HUES64 (cell line): ENCODE measurements around the gene GFOD1.
"Not testable (repeated sequence)": the region's sequence is repeated elsewhere in the genome, so short reads cannot be mapped to it uniquely, and the experiment has no call there.

Experiments
- H3K27ac ChIP-seq: 2 replicates; pipeline ENCODE4 v1.7.0; 2013; ENCODE audit warnings: low read depth, low read length, inconsistent platforms
- H3K27me3 ChIP-seq: 2 replicates; pipeline ENCODE4 v1.6.1; 2013; ENCODE audit warnings: mild to moderate bottlenecking, low read length; ENCODE audit not compliant: insufficient read depth
- H3K36me3 ChIP-seq: 2 replicates; pipeline ENCODE4 v1.6.1; 2013; ENCODE audit warnings: mild to moderate bottlenecking, low read length; ENCODE audit not compliant: insufficient read depth
- H3K4me1 ChIP-seq: 2 replicates; pipeline ENCODE4 v1.6.1; 2013; ENCODE audit warnings: mild to moderate bottlenecking, low read length, moderate library complexity; ENCODE audit not compliant: insufficient read depth
- H3K4me3 ChIP-seq: 2 replicates; pipeline ENCODE4 v1.5.1; 2013; ENCODE audit warnings: mild to moderate bottlenecking, low read length, moderate library complexity
- H3K9ac ChIP-seq: 2 replicates; pipeline ENCODE4 v1.6.1; 2013; ENCODE audit warnings: mild to moderate bottlenecking, low read depth, low read length
- H3K9me3 ChIP-seq: 2 replicates; pipeline ENCODE4 v1.6.1; 2013; ENCODE audit warnings: low read depth, low read length; ENCODE audit not compliant: insufficient read depth
- WGBS: fragments of 150-250, 120-280 bp; methylation state at CpG from one replicate; pipeline ENCODE4 v1.1.7; 2013; ENCODE audit warnings: missing lambda C conversion rate; 5-methylcytosine and 5-hydroxymethylcytosine counted together

GFOD1 gene

DNA sequence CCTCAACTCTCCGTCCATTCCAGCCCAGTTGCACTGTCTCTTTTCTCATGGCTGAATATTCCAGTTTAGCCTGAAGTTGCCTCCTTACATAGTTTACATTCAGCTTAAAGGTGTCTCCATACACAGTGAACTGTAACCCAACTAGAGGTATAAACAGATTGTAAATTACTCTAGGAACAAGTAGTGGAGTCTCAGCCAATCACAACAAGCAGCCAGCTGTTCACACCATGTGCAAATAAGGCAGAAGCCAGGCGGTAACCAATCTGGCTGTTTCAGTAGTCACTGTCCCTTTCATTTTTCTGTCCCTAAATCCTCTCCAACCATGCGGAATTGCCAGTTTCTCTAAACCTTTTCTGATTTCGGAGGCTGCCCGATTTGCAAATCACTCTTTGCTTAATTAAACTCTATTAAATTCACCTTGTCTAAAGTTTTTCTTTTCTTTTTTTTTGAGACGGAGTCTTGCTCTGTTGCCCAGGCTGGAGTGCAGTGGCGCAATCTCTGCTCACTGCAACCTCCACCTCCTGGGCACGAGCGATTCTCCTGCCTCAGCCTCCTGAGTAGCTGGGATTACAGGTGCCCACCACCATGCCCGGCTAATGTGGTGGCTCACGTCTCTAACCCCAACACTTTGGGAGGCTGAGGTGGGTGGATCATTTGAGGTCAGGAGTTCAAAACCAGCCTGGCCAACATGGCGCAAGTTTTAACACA, 37.6 kb upstream of the GFOD1 start:
- H3K4me3 ChIP-seq: no peak overlapping the region
- no peaks in the 10 kb centered on the region for H3K9me3 ChIP-seq
- 95% methylated on average over 12 of the region's 12 CpGs for WGBS
- H3K9ac ChIP-seq: no peak overlapping the region
- H3K27ac ChIP-seq: no peak overlapping the region
- H3K27me3 ChIP-seq: no peaks in the 10 kb centered on the region
- no peaks in the 10 kb centered on the region for H3K36me3 ChIP-seq
- peaks cover 11% of the 10 kb centered on the region for H3K4me1 ChIP-seq

DNA sequence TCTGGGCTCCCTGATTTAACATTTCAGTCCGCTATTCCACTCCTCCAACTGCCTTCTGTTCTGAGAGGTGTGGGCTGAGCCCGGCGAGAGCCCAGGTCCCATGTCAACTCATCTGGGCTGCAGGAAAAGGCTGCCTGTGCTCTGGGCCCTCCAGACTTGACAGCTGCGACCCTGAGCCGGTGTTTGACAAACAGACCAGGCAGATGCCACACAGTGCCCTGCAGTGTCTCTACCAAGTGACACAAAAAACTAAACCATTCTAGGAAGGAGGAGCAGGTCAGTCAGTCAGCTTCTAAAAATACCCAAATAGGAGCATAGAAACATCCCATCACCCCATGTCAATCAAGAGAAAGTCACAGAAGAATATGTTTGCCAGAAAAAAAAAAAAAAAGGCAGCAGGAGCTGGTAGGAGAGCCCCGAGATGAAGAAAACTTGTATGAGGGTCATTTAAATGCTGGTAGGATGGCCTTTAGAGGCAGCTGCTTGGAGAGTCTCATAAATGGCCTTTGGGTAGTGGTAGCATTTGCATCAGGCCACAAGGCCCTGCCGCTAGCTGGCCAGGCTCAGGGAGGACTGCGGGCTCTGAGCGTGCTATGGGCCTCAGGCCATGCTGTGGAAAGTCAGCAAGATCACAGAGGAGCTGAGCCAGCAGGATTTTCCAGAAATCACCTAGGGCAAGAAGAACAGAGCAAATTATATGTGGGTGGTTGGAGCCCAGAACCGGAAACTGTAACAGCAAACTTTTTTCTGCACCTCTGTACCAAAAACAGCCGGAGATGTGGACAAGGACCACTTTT, 36.6 kb upstream of the GFOD1 start:
- Histone ChIP-seq H3K9ac (no peak overlapping the region), H3K4me1 (peaks cover 7% of the 10 kb centered on the region), H3K9me3 (no peaks in the 10 kb centered on the region), H3K4me3 (no peak overlapping the region), H3K27me3 (no peaks in the 10 kb centered on the region), H3K36me3 (no peaks in the 10 kb centered on the region), H3K27ac (no peak overlapping the region)
- 91% methylated on average over 11 of the region's 11 CpGs for WGBS

DNA sequence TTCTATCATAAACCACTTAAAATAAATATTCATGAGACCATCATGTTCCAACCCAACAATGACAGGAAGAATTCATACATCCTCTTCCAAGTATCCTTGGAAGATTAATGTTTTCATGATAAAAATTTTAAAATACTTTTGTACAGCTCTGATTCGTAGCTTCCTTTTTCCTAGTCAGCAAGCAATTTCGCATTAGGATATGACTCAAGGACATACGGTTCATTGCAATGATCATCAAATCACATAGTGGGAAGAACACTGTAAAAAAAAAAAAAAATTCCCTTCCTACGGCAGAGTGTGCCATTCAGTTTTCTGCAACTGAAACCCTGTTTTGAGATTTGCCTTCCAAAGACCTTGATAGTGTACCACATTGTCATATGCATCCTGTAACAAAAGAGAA, 35.3 kb upstream of the GFOD1 start:
- Histone ChIP-seq H3K36me3 (no peaks in the 10 kb centered on the region), H3K27me3 (no peaks in the 10 kb centered on the region), H3K27ac (no peak overlapping the region), H3K4me1 (no peaks in the 10 kb centered on the region), H3K9ac (no peak overlapping the region), H3K4me3 (no peak overlapping the region), H3K9me3 (no peaks in the 10 kb centered on the region)
- 83% methylated on average over 4 of the region's 4 CpGs for WGBS

GRCh38 chr6:13519839-13520238, 32.4 kb upstream of the GFOD1 start:
- no peaks in the 10 kb centered on the region for H3K36me3 ChIP-seq
- H3K9ac ChIP-seq: no peak overlapping the region
- H3K27ac ChIP-seq: no peak overlapping the region
- no peaks in the 10 kb centered on the region for H3K4me1 ChIP-seq
- 94% methylated on average over 4 of the region's 4 CpGs for WGBS
- H3K4me3 ChIP-seq: no peak overlapping the region
- H3K27me3 ChIP-seq: no peaks in the 10 kb centered on the region
- no peaks in the 10 kb centered on the region for H3K9me3 ChIP-seq

DNA sequence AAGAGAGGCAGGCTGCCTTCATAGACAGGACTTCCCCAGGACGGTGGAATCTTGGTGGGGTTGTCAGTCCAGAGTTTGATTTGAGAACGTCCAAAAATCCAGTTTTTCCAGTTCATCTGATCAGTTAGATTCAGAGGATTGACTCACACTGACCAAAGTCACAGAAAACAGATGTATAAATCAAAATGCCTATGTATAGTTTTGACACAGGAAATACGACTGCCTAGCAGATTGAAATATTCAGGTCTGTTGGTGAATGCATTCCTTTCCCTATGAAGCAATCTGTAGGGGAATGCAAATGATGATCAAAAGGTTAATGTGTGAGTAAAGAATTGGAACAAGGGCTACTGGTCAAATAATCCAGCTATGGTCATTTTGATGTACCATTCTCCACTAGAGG, 29.7 kb upstream of the GFOD1 start:
- no peak overlapping the region for H3K4me3 ChIP-seq
- H3K9me3 ChIP-seq: no peaks in the 10 kb centered on the region
- H3K27me3 ChIP-seq: no peaks in the 10 kb centered on the region
- no peaks in the 10 kb centered on the region for H3K36me3 ChIP-seq
- no peaks in the 10 kb centered on the region for H3K4me1 ChIP-seq
- 91% methylated on average over 3 of the region's 3 CpGs for WGBS
- H3K27ac ChIP-seq: no peak overlapping the region
- no peak overlapping the region for H3K9ac ChIP-seq

- H3K4me3 ChIP-seq: no peak overlapping the region
- no peaks in the 10 kb centered on the region for H3K36me3 ChIP-seq
- no peaks in the 10 kb centered on the region for H3K4me1 ChIP-seq
- H3K9me3 ChIP-seq: no peaks in the 10 kb centered on the region
- no peaks in the 10 kb centered on the region for H3K27me3 ChIP-seq
- WGBS: 94% methylated on average over 3 of the region's 3 CpGs
- no peak overlapping the region for H3K27ac ChIP-seq
- H3K9ac ChIP-seq: no peak overlapping the region
Measured at GRCh38 chr6:13515912-13516311, 28.5 kb upstream of the GFOD1 start.

- no peak overlapping the region for H3K27ac ChIP-seq
- no peak overlapping the region for H3K9ac ChIP-seq
- H3K9me3 ChIP-seq: no peaks in the 10 kb centered on the region
- H3K27me3 ChIP-seq: no peaks in the 10 kb centered on the region
- 86% methylated on average over 16 of the region's 16 CpGs for WGBS
- H3K4me1 ChIP-seq: no peaks in the 10 kb centered on the region
- H3K4me3 ChIP-seq: no peak overlapping the region
- no peaks in the 10 kb centered on the region for H3K36me3 ChIP-seq
Measured at GRCh38 chr6:13513626-13514502, 26.5 kb upstream of the GFOD1 start.

GRCh38 chr6:13512900-13513299, 25.5 kb upstream of the GFOD1 start:
- Histone ChIP-seq H3K27ac (no peak overlapping the region), H3K27me3 (no peaks in the 10 kb centered on the region), H3K9me3 (no peaks in the 10 kb centered on the region), H3K4me3 (no peak overlapping the region), H3K4me1 (no peaks in the 10 kb centered on the region), H3K9ac (no peak overlapping the region), H3K36me3 (no peaks in the 10 kb centered on the region)
- WGBS: 90% methylated on average over 9 of the region's 9 CpGs

DNA sequence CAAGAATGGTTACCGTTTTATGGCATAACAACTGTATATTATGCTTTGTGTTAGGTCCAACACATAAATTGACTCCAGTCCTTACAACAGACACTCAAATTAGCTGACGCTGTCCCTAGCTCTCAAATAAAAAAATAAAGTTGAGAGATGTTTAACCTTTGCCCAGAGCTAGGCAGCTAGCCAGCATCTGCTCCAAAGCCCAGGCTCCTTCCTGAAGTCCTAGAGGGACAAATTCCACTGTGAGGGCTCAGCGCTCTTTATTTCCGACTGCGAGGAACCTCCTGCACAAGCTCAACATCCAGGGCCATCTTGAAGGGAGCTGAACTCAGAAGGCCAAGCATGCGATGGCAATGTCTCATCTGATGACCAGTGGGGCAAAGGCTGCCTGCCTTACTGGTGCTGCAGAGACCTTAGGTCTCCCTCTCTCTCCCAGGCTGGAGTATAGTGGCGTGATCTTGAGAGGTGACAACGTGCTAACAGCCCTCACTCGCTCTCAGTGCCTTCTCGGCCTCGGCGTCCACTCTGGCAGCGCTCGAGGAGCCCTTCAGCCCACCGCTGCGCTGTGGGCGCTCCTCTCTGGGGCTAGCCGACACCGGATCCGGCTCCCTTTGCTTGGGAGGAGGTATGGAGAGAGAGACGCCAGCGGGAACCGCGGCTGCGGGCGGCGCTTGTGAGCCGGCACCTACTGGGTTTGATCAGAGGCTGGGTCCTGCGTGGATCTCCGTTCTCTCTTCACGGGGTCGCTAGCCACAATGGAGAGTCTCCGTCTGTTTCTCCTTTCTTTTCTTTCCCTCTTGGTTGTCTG, 24.7 kb upstream of the GFOD1 start:
- Histone ChIP-seq H3K4me1 (no peaks in the 10 kb centered on the region), H3K36me3 (no peaks in the 10 kb centered on the region), H3K4me3 (no peak overlapping the region), H3K9me3 (no peaks in the 10 kb centered on the region), H3K9ac (no peak overlapping the region), H3K27me3 (no peaks in the 10 kb centered on the region), H3K27ac (no peak overlapping the region)
- WGBS: 92% methylated on average over 32 of the region's 33 CpGs

GRCh38 chr6:13511141-13511571, 23.8 kb upstream of the GFOD1 start:
- WGBS: 95% methylated on average over 37 of the region's 37 CpGs
- H3K9me3 ChIP-seq, H3K27me3 ChIP-seq, H3K9ac ChIP-seq, H3K4me3 ChIP-seq, H3K27ac ChIP-seq, H3K36me3 ChIP-seq, H3K4me1 ChIP-seq: not testable (repeated sequence)
